GM11168 (cell line): Measurements from ENCODE around the gene TENT5C.
"Not testable (repeated sequence)": the region's sequence is repeated elsewhere in the genome, so short reads cannot be mapped to it uniquely, and the experiment has no call there.

Source experiments
- in situ Hi-C: fragments of 300-500 bp; cut with MboI; formaldehyde crosslinking; loops from one replicate; pipeline ENCODE4 v1.12.0; 2022; ENCODE audit warnings: low sequenced_read_pairs; ENCODE audit not compliant: unreplicated experiment

Gene TENT5C

DNA sequence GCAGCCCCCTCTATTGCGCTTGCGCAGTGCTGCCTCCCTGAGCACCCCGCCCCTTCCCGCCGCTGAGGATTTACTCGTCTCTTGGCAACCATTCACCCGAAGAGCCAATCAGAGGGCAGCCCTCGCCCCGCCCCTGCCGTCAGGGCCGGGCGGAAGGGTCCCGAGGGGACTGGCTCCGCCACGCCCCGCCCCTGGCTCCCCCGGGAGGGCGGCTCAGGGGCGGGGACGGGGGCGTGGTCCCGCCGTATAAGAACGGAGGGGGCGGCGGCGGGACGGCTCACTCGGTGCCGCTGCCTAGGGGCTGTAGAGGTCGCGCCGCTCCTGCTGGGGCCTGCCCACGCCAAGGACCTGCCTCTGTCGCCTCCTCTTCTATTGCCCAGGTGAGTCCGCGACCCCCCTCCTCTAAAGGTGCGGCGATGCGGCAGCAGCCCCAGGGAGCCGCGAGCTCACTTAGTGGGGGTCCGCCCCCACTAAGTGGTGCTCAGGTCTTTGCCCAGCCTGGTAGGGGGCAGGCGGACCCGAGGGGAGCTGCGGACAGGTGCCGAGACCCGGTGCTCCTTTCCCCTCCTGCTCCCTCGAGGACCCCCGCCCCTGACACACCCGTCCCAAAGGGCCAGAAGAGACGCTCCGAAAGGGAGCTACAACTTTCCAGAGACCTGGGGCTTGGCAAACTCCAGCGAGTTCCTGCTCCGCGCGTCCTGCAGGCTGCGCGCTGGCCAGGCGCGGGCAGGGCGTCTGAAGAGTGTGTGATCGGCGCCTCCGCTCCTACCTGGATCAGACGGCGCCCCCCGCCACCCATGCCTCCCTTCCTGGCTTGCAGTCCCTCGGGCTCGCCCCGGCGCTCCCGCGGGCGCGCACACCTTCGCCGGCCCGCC lies at the start of gene TENT5C:
TSS of gene TENT5C (plus strand) at position 275 of the 875 bp plus-strand sequence. CDS start 16,821 bp downstream, outside the sequence.
- in situ Hi-C loops = loop anchor here (5.0 kb wide), 1 partner anchor 69 kb away; no protein-coding TSS in a partner anchor

DNA sequence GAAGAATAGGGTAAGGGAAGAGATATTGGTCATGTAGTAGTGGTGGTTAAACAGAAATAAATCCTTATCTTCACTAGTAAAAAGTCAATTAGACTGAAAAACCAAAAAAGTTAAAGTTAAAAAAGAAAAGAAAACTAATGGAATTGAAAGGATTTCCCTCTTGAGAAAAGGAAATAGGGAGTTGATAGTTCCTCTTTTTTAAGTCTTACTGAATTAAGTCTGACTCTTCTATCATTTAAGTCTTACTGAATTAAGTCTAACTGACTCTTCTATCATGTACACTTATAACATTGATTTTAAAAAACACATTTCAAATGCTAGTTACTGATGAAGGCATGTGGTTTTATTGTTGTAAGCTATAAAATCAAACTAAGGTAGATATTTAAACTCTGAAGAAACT lies 49.5 kb upstream of the TENT5C start:
- in situ Hi-C loops = no loop called here

DNA sequence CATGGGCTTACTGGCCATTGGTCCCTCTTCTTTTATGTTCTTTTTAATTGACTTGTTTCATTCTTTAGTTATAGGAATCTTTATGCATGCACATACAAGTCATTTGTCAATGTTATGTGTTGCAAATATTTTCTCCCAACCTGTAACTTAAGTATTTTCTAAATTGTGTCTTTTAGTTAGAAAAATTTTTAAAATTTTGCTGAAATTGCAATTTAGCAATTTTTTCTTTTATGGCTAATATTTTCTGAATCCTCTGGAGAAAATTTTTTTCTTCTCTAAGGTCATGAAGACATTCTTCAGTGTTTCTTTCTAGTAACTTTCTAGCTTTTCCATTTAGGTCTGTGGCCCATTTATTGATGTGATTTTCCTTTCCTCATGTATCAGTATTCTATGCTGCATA lies 48.9 kb upstream of the TENT5C start:
- in situ Hi-C loops = no loop called here

DNA sequence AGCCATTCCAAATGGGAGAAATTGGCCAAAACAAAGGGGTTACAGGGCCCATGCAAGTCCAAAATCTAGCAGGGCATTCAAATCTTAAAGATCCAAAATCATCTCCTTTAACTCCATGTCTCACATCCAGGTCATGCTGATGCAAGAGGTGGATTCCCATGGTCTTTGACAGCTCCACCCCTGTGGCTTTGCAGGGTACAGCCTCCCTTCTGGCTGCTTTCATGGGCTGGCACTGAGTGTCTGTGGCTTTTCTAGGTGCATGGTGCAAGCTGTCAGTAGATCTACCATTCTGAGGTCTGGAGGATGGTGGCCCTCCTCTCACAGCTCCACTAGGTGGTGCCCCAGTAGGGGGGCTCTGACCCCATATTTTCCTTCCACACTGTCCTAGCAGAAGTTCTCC lies 47.4 kb upstream of the TENT5C start:
- in situ Hi-C loops = not testable (repeated sequence)

DNA sequence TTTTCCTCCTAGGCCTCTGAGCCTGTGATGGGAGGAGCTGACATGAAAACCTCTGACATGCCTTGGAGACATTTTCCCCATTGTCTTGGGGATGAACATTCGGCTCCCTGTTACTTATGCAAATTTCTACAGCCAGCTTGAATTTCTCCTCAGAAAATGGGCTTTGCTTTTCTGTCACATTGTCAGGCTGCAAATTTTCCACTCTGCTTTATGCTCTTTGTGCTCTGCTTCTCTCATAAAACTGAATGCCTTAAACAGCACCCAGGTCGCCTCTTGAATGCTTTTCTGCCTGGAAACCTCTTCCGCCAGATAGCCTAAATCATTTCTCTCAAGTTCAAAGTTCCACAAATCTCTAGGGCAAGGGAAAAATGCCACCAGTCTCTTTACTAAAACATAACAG lies 46.7 kb upstream of the TENT5C start:
- in situ Hi-C loops = no loop called here

DNA sequence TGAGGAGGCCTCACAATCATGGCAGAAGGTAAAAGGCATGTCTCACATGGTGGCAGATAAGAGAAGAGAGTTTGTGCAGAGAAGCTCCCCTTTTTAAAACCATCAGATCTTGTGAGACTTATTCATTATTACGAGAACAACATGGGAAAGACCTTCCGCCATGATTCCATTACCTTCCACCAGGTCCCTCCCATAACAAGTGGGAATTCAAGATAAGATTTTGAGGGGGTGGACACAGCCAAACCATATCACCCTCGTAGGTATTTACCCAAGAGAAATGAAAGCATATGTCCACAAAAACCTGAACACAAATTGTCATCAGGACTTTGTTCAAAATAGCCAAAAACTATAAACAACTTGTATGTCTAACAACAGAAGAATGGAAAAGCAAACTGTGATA lies 45.9 kb upstream of the TENT5C start:
- in situ Hi-C loops = no loop called here

DNA sequence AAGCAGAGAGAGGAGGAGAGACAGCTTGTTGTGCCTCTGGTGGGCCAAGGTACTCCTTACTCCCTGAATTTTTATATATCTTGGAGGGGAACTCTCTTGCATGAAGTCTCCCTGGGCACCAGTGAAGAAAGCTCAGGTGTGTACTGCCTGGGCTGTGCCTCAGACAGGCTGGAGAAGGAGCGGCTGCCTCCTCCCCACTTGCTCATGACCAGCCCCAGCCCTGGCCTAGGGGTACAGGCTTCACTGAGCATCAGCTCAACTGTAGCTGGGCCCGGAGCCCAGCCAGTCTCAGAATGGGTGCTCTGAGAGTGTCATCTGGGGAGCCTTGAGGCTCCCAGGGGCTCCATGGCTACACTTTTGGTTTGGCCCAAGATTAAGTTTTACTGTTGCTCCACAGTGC lies 44.8 kb upstream of the TENT5C start:
- in situ Hi-C loops = no loop called here

DNA sequence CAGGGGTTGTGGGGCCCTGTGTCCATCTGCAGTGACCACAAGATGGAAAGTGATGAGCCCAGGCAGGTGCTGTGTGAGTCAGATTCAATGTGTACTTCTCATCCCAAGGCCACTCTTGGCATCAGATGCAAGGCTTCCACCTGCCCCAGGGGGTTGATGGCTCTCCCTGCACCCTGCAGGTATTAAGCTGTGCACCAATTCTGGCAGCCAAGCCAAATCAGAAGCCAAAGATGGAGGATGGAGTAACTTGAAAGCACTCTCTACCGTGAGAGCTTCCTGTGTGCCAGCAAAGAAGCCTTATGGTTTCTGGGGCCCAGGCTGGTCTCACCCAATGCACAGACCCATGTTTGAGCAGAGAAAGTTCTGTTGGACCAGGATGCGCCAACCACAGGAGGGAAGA lies 44.3 kb upstream of the TENT5C start:
- in situ Hi-C loops = no loop called here

DNA sequence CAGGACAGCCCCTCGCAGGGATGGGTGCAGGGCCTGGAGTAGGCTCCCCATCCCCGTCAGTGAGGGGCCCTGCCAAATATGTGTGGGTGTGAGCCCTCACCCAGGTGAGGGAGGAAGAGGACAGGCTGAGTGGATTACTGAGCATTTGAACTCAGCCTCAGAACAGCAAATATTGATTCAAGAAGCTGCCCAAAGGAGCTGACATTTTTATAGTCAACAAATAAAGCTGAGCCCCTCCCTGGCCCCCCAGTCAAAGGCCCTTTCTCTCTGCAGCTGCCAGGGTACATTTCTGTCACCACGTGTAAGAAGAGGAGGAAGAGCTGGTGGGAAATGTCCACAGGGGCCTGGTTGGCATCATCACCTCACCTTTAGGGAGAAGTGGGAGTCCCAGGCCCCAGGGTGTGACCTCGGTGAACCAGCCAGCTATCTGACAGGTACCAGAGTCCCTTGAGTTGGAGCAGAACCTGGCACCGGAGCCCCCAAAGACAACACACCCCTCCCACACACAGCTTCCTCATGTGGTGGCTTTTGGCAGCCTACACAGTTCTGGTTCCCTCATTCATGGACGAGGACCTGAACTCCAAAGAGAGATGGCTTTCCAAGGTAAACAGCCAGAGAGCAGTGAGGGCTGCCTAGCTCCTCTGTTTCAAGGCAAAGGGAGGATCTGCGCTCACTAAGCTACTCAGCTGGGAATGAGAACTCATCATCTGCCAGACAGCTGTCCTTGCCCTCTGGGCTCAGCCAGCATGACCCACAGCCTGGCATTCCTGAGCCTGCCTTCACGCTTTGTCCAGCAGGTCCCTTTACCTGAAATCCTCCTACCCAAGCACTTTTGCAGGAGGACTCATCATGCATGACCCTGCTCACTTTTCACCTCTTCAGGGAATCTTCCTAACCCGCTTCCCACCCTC lies 43.0 kb upstream of the TENT5C start:
- in situ Hi-C loops = no loop called here

DNA sequence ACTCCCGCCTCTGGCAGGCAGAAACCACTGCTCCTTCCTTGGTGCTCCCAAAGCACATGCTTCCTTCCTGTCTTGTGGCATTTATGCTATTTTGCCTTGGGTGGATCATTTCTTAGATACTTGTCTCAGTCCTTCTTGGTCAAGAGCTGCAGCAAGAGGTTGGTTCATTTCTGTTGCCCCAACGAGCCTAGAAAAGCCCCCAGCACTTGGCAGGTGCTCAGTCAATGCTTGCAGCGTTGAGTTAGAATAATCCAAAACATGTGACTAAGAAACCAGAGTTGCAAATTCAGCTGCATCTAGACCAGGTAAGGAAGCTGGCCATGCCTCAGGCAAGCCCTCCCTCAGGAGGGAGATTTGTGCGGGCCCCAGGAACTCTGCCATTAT lies 42.4 kb upstream of the TENT5C start:
- in situ Hi-C loops = no loop called here

DNA sequence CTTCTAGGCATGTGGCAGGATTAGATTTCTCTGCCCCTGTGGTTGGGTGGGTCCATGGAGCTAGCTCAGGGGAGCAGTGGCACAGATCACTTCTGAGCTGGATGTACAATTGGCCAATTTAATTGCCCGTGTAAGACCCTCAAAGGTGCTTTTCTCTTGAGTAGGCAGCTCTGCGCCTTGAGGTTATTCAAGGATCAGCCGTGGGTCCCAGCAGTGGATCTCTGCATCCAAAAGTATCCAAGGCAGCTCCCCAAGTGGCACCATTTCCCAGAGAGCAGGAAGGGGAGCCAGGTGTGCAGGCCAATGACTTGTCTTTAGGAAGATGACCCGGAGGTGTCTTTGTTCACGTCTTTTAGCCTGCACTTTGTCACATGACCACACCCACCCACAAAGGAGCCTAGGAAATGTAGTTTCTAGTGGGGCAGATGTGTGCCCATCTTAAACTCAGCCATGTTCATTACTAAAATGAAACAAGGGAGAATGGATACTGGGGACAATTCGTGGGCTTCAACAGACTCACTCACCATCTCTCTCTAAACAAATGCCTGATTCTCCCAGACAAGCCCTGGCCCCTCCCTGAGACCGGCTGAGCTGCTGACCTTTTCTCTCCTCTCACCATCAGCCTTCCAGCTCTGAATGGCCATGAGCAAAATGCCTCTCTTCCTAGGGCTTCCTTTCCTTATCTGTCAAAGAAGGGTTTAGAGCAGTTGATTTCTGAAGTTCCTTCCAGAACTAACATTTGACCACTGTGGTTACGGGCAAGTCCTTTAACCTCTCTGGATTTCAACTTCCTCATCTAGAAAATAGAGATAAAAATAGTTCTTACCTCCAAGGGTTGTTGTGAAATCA lies 41.4 kb upstream of the TENT5C start:
- in situ Hi-C loops = no loop called here

DNA sequence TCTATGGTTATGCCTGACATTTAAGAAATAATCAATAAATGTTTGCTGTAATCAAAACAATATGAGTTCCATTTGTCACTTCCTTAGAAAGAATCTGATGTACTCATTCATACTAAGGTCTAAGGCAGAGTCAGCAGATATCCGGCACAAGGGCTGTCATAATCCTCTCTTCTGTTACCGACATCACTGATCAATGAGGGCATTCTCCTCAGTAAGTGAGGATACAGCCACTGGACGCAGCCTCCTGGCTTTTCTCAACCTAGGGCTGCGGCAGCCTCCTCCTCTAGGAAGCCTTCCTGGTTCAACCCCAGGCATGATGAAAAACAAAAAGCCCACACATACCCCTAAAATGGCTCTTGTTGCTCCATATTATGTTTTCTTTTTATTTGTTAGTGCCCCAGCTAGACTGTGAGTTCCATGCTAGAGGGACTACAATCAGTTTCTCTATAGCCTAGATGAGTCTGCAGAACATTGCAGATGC lies 40.7 kb upstream of the TENT5C start:
- in situ Hi-C loops = no loop called here

DNA sequence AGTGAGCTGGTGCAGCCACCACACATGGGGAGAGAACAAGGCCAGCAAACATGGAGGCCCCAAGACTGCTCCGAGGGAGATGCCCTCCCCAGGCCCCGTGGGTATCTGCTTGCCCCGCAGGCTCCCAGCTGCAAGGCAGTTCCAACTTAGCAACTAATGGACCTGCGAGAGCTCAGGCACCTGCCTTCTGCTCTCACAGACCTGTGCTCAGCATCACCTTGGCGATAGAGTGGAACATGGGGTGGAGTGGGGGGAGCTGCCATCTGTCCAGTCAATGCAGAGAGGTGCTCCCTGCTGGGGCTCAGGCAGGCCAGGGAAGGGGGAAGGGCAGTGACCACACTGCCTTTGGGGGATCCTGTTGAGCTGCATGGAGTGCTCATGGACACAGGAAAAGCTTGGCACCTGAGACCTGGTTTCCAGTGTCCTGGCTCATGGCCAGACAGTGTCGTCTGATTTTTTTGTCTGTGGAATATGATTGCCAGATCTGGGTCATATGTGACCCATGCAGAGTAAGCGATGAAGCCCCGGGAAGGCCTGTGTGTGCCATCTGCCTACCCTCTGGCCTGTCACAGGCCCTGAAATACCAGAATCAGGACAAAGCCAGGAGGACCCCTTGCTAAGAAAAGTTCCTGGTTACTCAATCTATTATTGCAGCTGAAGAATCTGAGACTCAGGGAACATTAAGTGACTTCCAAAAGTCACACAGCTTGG lies 39.9 kb upstream of the TENT5C start:
- in situ Hi-C loops = no loop called here

DNA sequence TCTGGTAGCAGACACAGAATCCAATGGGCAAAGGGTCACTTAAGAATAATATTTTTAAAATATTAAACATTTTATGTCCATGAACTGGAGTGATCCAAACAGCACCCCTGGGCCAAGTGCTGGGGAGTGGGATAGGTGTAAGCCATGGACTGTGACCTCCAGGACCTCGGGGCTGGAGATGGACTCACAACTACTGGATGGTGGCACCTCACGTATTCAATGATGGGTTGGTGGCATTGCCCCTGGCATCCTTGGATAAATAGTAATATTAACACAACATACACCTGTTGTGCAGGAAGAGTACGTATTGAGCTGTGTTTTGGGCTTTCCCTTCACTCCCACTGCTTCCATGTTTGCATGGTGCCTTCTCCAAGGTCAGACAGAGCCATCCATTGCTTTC lies 39.3 kb upstream of the TENT5C start:
- in situ Hi-C loops = no loop called here

DNA sequence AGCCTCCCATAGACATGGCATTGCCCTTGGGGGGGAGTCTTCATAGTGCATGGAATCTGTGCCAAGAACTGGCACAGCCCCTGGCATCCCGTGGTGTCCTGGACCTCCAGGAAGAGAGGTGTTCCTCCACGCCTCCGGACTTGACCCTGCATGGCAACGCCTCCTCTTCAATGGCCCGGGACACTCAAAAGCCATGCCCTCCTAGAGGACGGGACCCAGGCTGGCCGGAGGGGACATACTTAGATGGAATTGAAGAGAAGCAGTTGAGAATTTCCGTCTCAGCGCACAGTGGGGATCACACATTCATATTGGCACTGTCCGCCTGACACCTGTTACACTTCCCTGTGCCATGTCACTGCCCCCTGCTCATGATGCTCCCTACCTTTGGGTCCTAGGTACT lies 38.4 kb upstream of the TENT5C start:
- in situ Hi-C loops = no loop called here

DNA sequence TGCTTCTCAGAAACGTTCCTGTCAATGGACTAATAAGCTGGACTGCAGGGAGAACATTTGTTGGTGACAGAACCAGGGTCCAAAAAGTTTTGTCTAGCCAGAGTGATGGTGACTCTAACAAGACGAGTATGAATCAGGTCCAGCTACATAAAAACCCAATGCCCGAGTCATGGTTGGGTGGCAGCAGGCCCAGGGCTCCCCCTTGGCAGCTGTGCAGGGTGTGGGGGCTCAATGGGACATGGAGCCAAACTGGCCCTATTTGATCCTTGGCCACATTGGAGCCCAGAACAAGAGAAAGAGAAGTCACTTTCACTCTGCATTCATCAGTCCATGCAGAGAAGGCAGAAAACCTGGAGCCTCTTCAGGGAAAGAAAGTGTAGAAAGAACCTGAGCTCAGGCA lies 37.9 kb upstream of the TENT5C start:
- in situ Hi-C loops = no loop called here

DNA sequence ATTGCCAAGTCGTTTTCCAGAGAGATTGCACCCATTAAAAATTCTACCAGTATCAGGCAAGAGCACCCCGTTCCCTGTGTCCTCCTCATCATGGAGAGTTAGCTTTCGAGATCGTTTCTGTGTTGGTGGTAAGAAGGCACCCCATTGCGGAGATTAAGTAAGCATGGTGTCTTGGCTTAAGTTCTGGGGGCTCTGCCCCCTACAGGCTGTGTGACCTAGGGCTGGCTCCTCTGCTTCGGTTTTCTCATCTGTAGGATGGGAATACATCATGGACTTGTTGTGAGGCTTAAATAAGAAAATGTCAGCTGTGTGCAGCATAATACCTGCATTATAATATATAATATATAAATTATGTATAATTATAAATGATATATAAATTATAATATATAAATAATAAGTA lies 36.8 kb upstream of the TENT5C start:
- in situ Hi-C loops = no loop called here

DNA sequence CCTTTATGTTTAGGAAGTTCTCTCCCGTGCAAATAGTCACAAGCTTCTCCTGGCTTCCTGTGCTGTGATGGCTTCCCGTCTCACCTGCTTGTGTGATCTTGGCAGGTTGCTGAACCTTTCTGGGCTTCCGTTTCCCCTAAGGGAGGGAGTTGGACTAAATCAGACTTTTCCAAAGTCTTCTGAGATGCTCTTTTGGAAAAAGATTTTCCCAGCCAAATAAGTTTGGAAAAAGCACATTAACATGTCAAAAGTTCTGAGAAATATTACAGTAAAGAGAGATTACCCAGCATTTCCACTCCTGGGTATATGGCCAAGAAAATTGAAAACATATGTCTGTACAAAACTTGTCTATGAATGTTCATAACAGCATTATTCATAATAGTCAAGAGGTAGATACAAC lies 36.0 kb upstream of the TENT5C start:
- in situ Hi-C loops = no loop called here

DNA sequence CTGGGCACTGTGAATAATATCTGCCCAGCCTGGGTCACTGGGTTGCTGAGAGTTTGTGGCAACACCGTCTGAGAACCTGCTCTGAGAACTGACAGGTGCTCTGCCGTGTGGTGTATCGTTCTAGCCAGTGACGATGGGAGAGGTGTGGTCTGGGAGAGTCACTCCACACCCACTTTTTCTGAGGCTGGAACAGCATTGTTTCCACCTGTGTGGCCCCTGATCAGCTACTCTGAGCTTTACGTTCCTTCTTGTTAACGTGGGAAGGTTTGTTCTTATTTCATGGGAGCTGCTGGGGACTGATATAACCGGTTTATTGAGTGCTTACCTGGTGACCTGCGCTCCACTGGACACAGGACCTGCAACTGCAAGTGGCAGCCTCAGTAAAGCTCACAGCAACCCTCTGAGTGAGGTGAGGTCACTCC lies 34.8 kb upstream of the TENT5C start:
- in situ Hi-C loops = no loop called here

DNA sequence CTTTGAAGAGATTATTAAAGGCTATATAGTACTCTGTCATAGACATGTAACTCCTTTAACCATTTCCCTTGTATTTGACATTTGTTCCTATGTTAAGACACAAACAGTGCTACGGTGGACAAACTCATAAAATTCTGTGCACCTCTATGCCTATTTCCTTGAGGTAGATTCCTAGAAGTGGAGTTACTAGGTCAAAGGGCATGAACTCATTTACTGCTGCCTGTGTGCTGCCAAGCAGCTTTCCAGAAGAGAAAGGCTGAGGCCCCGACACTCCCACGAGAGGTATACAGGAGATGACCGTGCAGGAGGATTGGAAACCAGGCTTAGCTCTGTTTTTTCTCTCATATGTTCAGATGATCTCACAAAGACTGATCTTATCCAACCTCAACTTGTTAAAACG lies 34.4 kb upstream of the TENT5C start:
- in situ Hi-C loops = no loop called here
